Left renal pelvis (tissue), 4 donors: ENCODE results near the gene MCF2L2. TPM values are rescaled to one million over a fixed set of nuclear protein-coding genes. Genes with fewer than 3 reads are reported as not detected.
"Not testable (repeated sequence)": the region's sequence is repeated elsewhere in the genome, so short reads cannot be mapped to it uniquely, and the experiment has no call there.

Experiments used
- DNase-seq, 4 donors: peaks; one replicate each; pipeline ENCODE4 v3.0.0-alpha.2; 2013; ENCODE audit warnings: low read depth in 4 of 4, low spot score in 3 of 4
- polyA plus RNA-seq, 4 donors: library from polyadenylated mRNA; unstranded; fragments of 120-200 nt; gene quantifications; one replicate each; pipeline ENCODE4 v1.2.1, GENCODE V29; 2013; ENCODE audit not compliant: insufficient read length in 4 of 4

The MCF2L2 gene
- polyA plus RNA-seq, 4 donors: 0.35 to 1.5 (median 0.93) TPM

DNA sequence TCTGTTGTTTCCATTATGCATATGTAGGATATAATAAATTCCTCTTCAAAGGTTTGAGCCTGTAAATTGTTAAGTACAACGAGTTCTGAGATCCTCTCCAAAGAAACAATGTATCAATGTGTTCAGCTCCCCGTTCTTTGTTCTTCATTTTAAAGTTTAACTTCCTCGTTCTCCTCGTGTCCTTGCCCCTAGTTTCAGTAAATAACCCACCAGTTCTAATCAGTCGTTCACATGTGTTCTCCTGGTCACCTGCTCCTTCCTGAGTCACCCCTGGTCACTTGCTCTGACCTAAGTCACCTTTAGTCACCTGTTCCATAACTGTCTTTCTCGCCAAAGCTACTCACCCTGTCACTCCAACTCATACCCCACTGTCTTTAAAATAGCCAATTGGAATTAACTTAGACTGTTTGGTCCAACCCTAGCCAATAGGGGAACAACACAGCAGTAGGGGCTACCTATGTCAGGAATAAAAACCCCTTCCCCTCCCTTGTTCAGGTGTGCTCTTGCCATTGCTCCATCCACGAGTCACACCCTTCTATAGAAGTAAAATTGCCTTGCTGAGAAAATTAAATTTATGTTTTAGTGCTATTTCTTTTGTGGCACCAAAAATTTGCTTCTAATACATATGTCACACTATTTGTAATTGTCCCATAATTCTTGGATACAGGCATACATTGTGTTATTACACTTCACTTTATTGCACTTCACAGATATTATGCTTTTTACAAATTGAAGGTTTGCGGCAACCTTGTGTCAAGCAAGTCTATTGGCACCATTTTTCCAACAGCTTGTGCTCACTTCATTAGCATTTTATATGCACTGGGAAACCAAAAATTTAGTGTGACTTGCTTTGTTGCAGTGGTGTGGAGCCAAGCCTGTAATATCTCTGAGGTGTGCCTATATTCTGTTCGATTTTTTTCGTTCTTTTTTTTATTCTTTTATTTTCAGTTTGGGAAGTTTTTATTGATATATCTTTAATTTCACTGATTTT lies 15.3 kb upstream of the MCF2L2 start:
- no peak for DNase-seq

GRCh38 chr3:183442994-183443393 lies 14.6 kb upstream of the MCF2L2 start:
- no peak for DNase-seq

GRCh38 chr3:183440521-183440920 lies 12.1 kb upstream of the MCF2L2 start:
- DNase-seq: not testable (repeated sequence)

DNA sequence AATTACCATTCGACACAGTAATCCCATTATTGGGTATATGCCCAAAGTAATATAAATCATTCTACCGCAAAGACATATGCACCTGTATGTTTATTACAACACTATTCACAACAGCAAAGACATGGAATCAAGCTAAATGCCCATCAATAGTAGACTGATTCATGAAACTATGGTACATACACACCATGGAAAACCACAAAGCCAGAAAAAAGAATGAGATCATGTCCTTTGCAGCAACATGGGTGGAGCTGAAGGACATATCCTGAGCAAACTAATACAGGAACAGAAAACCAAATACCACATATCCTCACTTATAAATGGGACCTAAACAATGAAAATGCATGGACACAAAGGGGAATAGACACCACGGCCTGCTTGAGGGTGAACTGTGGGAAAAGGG lies 11.1 kb upstream of the MCF2L2 start:
- no peak for DNase-seq

DNA sequence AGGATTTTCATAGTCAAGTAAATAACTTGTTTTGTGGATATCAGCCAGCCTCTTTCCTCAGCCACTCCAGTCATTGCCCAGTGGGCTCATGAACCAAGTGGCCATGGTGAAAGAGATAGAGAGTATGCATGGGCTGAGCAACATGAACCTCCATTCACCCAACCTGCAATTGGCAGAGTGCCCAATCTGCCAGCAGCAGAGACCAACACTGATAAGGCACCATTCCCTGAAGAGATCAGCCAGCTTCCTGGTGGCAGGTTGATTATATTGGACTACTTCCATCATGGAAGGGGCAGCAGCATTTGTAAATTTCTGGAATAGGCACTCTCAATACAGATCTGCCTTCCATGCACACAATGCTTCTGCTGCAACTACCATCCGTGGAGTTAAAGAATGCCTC lies 10.3 kb upstream of the MCF2L2 start:
- DNase-seq: no peak

DNA sequence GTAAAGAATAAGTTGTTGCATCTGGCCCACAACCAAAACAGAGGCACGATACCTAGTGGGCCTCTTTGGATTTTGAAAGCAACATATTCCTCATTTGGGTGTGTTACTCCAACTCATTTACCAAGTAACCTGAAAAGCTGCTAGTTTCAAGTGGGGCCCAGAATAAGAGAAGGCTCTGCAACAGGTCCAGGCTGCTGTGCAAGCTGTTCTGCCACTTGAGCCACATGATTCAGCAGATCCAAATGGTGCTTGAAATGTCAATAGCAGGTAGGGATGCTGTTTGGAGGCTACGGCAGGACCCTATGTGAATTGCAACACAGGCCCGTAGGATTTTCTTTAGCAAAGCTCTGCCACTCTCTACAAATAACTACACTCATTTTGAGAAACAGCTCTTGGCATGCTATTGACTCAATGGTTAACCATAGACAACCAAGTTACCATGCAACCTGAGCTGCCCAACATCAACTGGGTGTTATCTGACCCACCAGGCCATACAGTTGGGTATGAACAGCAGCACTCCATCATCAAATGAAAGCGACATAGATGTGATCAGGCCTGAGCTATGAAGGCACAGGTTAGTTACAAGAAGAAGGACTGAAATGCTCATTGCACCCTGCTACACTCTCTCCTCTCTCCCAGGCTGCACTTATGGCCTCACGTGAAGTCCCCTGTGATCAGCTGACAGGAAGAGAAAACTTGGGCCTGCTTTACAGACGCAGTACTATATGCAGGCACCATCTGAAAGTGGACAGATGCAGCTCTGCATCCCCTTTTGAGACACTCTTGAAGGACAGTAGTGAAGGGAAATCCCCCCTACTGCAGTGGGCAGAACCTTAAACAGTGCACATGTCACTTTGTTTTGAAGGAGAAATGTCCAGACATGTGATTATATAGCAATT lies 9.5 kb upstream of the MCF2L2 start:
- no peak for DNase-seq

- no peak for DNase-seq
Measured at GRCh38 chr3:183437061-183437460, 8.6 kb upstream of the MCF2L2 start.

- DNase-seq: no peak
Measured at GRCh38 chr3:183435661-183436060, 7.2 kb upstream of the MCF2L2 start.

GRCh38 chr3:183434992-183435391 lies 6.6 kb upstream of the MCF2L2 start:
- no peak for DNase-seq

DNA sequence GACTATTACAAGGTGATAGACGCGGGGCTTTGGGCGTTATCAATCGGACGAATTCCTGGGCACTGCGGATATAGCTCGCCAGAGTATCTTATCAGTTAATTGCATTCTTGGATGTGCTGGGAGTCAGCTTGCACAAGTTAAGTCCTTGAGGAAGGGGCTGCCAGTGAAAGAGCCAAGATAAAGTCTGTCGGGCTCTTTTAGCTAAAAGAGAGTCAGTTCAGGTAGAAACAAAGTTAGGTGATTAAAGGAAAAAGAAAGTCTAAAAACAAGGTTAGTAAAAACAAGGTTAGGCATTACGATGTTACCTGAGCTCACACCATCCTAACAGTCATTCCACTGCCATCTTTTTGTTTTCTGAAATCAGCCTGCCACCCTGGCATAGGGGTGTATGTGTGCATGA lies 6.1 kb upstream of the MCF2L2 start:
- no peak for DNase-seq

DNA sequence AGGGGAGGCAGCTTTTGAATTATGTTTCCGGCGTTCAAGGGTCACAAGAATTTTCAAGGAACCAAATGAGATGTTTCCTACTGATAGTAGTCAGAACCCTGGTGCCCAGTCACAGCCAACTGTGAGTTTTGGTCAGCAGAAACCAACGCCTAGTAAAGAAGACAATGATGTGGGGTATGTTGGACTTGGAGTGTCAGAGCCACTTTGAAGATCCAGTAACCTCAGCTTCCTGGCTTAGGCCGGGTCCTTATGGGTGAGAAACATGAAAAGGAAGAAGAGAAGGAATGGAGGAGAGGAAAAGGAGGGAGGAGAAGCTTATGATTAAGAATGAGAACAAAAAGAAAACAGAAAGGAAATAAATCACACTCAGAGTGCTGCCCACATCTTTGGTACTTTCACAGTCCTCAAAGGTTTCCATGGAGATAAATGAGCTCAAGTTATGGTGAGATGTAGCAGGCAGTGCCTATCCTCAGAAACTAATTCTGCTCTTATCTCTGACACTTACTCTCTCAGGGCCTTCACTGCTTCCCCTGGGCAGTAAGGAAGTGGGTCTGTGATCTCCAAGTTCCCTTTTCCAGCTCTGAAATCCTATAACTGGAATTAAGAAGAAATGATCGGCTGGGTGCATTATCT lies 2.0 kb upstream of the MCF2L2 start:
- DNase-seq: no peak

DNA sequence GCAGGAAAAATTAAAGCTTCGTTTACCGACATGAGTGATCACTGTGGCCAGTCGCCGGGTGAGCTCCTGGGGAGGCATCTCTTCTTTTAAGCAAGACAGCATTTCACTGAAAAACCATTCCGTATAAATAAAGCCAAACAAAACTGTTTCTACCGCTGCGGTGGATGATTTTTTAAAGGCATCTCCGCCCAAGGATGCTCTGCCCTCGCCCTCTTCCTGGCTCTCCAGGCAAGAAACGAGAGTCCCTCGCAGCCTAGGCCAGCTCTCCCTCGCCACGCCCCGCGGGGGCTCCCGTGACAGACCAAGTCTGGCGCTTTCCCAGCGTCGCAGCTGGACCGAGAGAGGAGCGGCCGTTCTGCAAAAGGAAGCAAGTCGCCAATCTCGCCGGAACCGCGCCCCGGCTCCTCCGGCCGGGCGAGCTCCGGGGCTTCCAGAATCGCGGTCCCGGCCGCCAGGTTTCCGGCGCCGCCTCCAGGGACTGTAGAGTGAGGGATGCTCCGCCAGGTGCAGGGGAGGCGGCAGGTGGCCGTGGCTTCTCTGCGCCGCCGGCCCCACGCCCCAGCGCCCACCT lies 458 bp downstream of the MCF2L2 start:
- DNase-seq: peak in 2 of 4 donors; percentile 35 to 48

DNA sequence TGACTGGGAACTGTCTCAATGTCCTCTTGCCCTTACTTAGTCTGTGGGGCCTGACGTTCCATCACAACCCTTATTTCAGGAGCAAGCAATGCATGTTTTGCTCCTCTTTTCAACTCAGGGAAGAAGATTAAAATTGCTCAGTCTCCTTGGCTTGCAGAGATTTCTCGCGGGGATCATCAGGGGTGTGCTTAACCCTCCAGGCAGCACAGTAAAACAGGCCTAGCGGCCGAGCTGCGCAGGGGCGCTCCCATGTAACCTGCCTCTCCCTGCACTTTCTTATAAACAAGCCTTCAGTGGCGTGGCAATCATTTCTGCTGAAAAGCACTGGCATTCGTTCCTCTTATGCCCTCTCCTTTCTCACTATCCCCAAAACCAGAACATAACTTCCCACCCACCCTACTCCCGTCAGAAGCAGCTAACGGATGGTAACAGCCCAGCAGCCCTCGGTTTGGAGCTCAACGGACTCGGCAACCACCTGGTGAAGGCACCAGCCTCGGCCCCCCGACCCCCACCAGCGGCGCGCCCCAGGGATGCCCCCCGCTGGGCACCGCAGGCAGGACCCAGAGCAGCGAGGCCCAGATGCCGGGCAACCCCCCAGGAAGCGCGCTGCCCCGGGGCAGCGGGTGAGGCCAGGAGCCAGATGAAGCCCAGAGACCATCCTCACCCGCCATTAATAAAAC lies 1.1 kb downstream of the MCF2L2 start:
- no peak for DNase-seq

- DNase-seq: not testable (repeated sequence)
Measured at GRCh38 chr3:183418807-183419206, 9.6 kb downstream of the MCF2L2 start.

GRCh38 chr3:183411216-183411922 lies 17.1 kb downstream of the MCF2L2 start:
- no peak for DNase-seq

DNA sequence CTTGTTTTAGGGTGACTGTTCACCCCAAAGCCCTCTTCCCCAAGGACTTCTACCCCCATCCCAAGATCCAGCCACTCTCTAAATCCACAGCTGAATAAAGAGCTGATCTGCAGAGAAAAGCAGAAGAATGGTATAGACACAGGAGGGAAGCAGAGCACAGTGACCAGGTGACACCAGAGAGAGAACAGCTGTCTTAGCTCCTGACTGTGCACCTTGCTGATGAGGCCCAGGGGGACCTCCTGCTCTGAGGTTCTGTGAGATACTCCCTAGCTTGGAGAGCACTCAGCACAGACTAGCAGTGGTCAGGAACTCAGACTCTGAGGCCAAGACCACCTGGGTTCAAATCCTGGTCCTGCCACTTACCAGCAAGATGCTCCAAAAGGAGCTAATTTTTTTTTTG lies 17.7 kb downstream of the MCF2L2 start:
- DNase-seq: no peak

- DNase-seq: no peak
Measured at GRCh38 chr3:183410280-183410679, 18.1 kb downstream of the MCF2L2 start.

GRCh38 chr3:183409219-183409618 lies 19.2 kb downstream of the MCF2L2 start:
- DNase-seq: no peak

DNA sequence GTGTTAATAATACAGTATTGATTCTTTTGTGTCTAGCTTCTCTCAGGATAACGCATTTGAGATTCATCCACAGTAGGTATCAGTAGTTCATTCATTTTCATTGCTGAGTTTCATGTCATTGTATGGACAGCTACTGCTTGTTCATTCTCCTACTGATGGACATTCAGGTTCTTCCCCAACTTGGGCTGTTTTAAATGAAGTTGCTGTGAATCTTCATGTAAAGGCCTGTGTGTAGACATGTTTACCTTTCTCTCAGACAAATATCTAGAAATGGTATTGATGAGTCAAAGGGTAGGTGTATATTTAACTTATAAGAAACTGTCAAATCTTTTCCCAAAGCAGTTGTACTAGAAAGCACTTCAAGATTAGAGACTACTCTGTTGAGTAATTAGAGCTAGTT lies 26.7 kb downstream of the MCF2L2 start:
- no peak for DNase-seq
